Measurements from ENCODE around the gene LINS1. TPM values are rescaled to one million over a fixed set of nuclear protein-coding genes. Genes with fewer than 3 reads are reported as not detected.

LINS1 gene
- total RNA-seq: 4.6 and 10.3 TPM in 2 replicates

- H3K4me3 ChIP-seq (ENCODE audit: low read depth, low read length): peak within 1 kb of the TSS; percentile 93
- TF ChIP-seq CTCF (conservative IDR thresholded peaks at IDR 0.05; ENCODE audit: low read depth, low read length): no peak
- peak; percentile 98 for DNase-seq (ENCODE audit: low read depth)
Measured at GRCh38 chr15:100602064-100602822, at the start of gene LINS1, which contains the start of gene ASB7. LINS1 (minus strand) TSS chr15:100602184; CDS start chr15:100580842, 21,342 bp downstream. ASB7 (plus strand) TSS chr15:100602589; CDS start chr15:100612217, 9,628 bp downstream.

- no peak for DNase-seq (ENCODE audit: low read depth)
- TF ChIP-seq CTCF (conservative IDR thresholded peaks at IDR 0.05; ENCODE audit: low read depth, low read length): no peak
- H3K4me3 ChIP-seq (ENCODE audit: low read depth, low read length): no peak overlapping the region
Measured at GRCh38 chr15:100651253-100651652, 49.3 kb upstream of the LINS1 start.

- peak; percentile 40 for TF ChIP-seq CTCF (conservative IDR thresholded peaks at IDR 0.05; ENCODE audit: low read depth, low read length)
- no peak for DNase-seq (ENCODE audit: low read depth)
- no peak overlapping the region for H3K4me3 ChIP-seq (ENCODE audit: low read depth, low read length)
Measured at GRCh38 chr15:100650685-100651084, 48.7 kb upstream of the LINS1 start.

GRCh38 chr15:100648951-100649350, 47.0 kb upstream of the LINS1 start:
- no peak for DNase-seq (ENCODE audit: low read depth)
- TF ChIP-seq CTCF (conservative IDR thresholded peaks at IDR 0.05; ENCODE audit: low read depth, low read length): no peak
- H3K4me3 ChIP-seq (ENCODE audit: low read depth, low read length): no peak overlapping the region

- no peak for TF ChIP-seq CTCF (conservative IDR thresholded peaks at IDR 0.05; ENCODE audit: low read depth, low read length)
- DNase-seq (ENCODE audit: low read depth): no peak
- H3K4me3 ChIP-seq (ENCODE audit: low read depth, low read length): no peak overlapping the region
Measured at GRCh38 chr15:100645671-100646070, 43.7 kb upstream of the LINS1 start.

GRCh38 chr15:100642950-100643338, 41.0 kb upstream of the LINS1 start:
- no peak for TF ChIP-seq CTCF (conservative IDR thresholded peaks at IDR 0.05; ENCODE audit: low read depth, low read length)
- DNase-seq (ENCODE audit: low read depth): no peak
- H3K4me3 ChIP-seq (ENCODE audit: low read depth, low read length): no peak overlapping the region
